ENCODE data around the gene TMPRSS2. TPM values are rescaled to one million over a fixed set of nuclear protein-coding genes. Genes with fewer than 3 reads are reported as not detected.

The TMPRSS2 gene
- total RNA-seq, 1 experiment from 2014 or later: not detected

DNA sequence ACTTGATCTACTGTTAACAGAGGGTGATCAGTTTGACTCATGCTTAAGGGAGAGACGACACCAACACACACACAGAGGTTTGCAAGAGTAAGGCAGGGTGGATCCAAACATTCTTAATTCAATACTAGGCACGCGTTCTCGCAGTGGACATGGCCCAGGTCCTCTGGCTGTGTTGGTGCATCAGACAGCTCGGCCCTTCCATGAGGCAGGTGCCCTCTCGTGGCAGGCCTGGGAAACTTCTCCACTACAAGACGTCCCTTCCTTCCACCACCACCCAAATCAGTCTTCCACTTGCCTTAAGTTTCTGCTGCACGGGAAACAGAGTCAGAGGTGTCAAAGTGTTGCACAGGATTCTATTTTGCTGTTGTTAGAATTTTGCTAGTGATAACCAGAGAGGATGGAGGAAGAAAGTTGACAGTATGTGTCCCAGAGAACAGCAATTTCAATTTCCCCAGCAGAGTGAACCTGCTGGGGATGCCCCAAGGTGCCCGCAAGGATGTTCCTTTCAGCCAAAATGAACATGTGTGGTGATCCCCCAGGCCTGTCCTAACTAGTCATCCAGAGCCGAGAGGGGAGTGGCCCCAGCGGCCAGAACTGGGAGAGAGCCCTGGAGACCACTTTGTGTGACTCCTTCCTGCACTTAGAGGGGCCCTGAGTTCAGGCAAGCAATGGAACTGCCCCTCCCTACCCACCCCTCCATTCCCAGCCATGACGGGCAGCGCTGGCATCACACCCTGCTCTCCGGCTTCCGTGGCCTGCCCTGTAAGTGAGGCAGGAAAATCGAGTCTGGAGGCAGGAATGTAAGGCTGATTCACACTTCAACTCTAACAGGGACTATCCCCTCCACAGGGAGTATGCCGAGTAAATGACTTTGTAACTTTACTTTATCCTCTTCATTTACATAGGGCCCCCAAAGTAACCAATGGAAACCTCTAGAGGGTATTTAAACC is 47.1 kb downstream of the TMPRSS2 start:
- in situ Hi-C loops (cut with HindIII; ENCODE audit: low sequenced_read_pairs): no loop called here
- DNase-seq (ENCODE audit: low spot score): peak; percentile 18

DNA sequence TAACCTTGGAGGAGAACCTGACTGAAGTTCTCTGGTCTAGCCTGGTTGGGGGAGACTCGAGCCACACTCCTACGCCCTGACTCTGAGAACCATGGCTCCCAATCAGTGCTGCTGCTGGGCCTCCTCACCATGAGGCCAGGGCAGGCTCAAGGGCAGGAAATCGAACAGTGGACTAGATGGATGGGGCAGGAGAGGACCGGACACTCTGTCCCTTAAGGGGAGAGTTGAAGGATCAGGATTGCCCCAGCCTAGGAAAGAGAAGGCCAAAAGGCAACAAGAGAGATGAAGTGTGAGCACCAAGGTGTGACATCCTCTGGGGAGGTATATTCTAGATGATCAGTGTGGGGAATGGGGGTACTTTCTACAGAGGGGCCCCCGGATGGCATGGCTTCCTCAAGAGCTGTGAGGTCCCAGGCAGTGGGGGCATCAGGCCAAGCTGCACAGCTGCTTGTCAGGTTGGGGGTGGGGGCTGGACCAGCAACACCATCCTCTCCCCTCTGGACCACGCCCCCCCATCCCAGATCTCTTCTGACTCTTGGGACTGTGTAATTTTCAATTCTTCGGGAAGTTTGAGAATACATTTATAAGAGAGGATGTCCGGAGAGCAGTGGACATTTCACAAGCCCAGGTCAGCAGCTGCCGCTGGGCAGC is 47.9 kb downstream of the TMPRSS2 start:
- in situ Hi-C loops (cut with HindIII; ENCODE audit: low sequenced_read_pairs): no loop called here
- DNase-seq (ENCODE audit: low spot score): no peak

DNA sequence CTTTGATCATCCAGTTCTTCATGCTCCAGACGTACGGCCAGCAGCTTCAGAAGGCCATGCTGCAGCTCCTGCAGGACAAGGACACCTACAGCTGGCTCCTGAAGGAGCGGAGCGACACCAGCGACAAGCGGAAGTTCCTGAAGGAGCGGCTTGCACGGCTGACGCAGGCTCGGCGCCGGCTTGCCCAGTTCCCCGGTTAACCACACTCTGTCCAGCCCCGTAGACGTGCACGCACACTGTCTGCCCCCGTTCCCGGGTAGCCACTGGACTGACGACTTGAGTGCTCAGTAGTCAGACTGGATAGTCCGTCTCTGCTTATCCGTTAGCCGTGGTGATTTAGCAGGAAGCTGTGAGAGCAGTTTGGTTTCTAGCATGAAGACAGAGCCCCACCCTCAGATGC is 49.4 kb downstream of the TMPRSS2 start:
- DNase-seq (ENCODE audit: low spot score): no peak
- in situ Hi-C loops (cut with HindIII; ENCODE audit: low sequenced_read_pairs): no loop called here

DNA sequence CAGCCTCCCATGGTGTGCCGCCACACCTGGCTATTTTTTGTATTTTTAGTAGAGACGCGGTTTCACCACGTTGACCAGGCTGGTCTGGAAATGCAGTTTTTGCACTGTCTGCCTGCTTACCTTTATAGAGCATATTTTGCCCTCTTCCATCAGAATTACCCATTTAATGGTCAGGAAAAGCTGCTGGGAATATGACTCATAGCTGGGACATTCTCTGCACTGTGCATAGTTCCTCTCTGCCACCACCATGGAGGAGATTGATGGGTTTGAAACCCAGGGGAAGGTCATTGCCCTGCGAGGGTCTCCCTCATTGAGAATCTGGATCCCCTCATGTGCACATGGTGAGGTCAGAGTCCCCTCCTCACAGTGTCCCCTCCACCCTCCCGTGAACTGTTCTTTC is 49.8 kb downstream of the TMPRSS2 start:
- DNase-seq (ENCODE audit: low spot score): no peak
- in situ Hi-C loops (cut with HindIII; ENCODE audit: low sequenced_read_pairs): no loop called here

DNA sequence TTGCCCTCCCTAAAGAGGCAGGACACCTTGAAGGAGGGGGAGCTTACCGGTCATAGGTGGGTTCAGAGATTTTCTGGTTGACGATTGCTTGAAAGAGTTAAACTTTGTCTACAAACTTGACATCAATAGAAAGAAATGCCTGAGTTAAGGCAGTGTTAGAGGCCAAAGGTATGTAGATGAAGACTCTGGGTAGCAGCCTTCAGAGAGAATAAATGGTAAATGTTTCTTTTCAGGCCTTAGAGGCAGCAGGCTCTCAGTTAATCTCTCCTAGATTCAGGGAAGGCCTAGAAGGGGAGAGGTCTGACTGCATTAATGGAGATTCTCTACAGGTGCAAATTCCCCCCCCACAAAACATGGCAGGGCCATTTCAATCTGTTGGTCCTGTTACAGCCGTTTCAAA is 54.2 kb downstream of the TMPRSS2 start:
- in situ Hi-C loops (cut with HindIII; ENCODE audit: low sequenced_read_pairs): no loop called here
- no peak for DNase-seq (ENCODE audit: low spot score)

DNA sequence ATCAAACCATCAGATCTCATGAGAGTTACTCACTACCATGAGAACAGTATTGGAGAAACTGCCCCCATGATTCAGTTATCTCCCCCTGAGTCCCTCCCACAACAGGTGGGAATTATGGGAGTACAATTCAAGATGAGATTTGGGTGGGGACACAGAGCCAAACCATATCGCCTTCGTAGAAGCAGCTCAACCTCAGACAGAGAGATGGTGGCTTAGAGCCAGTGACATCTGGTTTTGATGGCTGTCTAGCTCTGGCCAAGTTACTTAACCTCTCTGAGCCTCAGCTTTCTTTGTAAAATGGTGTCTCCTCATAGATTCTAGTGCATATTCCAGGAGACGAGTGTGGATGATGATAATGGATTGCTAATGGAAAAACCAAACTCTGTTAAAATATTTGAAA is 54.8 kb downstream of the TMPRSS2 start:
- no peak for DNase-seq (ENCODE audit: low spot score)
- in situ Hi-C loops (cut with HindIII; ENCODE audit: low sequenced_read_pairs): no loop called here

DNA sequence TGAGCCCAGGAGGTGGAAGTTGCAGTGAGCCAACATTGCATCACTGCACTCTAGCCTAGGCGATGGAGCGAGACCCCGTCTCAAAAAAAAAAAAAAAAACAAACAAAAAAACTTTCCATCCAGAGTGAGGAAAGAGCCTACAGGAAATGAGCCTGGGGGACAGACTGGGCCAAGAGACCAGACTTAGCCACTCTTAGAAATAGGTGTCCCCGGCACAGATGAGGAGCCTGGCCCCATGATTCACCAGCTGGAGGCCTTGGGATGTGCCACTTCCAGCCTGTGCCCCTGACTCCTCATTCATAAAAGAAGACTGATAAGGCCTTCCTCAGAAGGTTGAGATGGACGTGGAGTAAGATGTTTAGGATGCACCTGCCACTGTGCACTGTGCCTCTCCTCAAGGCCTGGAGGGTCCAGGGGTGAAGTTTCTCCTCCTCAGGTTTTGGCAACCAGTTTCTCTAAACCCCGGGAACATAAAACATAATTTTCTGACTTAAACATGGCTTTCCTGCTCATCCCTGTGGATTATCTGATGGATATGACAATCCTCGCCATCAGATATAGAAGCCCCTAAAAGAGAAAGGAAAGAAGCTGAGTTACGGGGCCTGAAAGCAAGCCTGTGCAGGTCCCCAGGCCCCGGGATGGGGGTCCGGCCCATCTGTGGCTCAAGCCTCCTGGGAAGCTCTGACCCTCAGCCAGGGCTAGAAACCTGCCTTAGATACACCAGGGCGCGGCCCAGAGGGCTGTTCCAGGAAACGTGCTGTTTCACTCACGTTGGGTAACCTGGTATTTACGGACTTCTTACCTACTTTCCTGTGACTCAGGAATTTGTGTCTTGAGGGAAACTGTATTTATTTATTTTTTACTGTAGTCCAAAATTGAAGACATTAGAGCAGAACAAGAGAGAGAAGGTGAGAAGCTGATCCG is 55.9 kb downstream of the TMPRSS2 start:
- DNase-seq (ENCODE audit: low spot score): no peak
- in situ Hi-C loops (cut with HindIII; ENCODE audit: low sequenced_read_pairs): no loop called here

DNA sequence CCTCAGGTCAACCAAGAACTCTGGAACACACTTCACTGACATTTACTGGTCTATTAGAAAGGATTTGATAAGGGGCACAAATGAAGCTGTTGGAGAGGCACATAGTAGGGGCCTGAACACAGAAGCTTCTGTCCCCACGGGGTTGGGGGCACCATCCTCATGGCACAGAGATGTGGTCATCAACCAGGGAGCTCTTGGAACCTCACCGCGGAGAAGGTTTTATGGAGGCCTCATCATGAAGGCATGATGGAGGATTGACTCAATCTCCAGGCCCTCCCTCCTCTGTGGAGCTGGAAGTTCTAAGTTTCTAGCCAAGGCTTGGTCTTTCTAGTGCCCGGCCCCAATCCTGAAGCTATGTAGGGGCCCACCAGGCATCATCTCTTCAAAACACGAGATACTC is 58.3 kb downstream of the TMPRSS2 start:
- no peak for DNase-seq (ENCODE audit: low spot score)
- in situ Hi-C loops (cut with HindIII; ENCODE audit: low sequenced_read_pairs): no loop called here

DNA sequence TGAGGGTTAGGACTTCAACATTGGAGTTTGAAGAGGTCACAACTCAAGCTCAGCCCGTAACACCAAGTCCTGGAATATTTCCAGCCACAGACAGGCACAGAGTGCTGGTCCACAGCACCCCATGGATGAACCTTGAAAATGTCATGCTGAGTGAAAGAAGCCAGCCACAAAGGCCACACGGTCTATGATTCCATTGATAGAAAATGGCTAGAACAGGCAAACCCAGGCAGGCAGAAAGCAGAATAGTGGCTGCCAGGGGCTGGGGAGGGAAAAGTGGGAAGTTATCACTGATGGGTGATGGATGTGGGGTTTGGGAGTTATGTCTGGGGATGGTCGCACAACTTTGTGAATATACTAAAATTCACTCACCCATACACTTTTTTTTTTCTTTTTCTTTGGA is 60.6 kb downstream of the TMPRSS2 start:
- in situ Hi-C loops (cut with HindIII; ENCODE audit: low sequenced_read_pairs): no loop called here
- no peak for DNase-seq (ENCODE audit: low spot score)

DNA sequence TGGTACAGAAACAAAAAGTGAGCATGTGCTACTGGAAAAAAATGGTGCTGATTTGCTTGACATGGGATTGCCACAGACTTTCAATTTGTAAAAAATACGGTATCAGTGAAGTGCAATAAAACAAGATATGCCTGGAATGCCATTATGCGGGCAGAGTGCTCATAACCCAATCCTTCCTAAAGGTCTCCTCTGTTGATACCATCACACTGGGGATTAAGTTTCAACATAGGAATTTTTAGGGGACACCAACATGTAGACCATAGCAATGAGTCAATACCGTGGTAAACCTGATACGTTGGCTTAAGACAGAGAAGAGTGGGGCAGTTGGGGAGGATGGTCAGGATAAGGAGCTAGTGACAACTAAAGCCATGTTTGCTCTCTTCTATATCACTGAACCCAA is 61.4 kb downstream of the TMPRSS2 start:
- in situ Hi-C loops (cut with HindIII; ENCODE audit: low sequenced_read_pairs): no loop called here
- DNase-seq (ENCODE audit: low spot score): no peak

DNA sequence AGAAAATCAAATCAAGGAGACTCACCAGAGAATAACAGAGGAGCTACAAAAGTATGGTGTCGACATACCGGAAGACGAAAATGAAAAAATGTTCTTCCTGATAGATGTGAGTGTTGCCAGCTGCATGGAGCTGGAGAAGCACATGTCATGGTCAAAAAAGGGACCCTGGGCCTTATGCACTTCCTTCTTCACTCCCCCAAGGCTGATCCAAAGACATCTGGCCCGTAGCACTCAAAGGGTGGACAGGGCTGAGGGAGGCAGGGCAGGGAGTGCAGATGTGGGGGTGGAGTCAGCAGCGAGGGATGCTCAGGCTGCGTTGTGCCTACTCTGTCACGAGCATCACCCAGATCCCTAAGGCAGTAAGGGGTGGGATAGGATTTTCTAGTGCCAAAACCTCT is 62.5 kb downstream of the TMPRSS2 start:
- in situ Hi-C loops (cut with HindIII; ENCODE audit: low sequenced_read_pairs): no loop called here
- no peak for DNase-seq (ENCODE audit: low spot score)

DNA sequence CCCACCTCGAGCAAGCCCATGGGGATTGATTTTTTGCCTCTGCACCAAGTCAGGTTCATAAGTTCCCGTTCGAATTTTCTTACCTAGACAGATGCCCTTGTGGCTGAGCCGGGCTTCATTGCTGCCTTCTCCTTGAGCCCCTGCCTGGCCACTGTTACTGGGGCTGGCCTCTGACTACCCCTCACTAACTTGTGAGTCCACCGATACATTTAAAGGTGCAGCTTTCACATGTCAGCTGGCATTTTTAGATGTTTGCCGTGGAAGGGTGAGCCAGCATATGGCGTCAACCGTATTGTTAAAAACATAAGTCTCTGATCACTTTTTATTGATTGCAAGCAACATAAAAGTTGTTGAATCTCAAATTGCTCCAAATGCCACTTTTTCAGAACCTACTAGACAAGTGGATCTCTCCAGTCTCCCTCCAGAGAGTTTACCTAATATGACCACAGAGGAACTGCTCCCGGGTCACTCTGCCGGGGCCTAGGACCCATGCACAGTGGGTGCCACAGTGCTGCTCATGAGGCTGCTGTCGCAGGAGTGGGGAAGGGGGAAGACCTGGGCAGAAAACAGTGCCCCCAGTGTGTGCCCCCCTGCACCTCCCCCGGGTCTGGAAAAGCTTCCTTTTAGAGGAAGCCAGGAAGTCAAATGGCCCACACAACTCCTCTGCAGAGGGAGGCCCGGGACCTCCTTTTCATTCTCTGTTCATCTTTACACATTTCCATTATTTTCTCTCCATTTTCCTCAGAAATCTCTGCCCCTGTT is 63.1 kb downstream of the TMPRSS2 start:
- in situ Hi-C loops (cut with HindIII; ENCODE audit: low sequenced_read_pairs): no loop called here
- no peak for DNase-seq (ENCODE audit: low spot score)

DNA sequence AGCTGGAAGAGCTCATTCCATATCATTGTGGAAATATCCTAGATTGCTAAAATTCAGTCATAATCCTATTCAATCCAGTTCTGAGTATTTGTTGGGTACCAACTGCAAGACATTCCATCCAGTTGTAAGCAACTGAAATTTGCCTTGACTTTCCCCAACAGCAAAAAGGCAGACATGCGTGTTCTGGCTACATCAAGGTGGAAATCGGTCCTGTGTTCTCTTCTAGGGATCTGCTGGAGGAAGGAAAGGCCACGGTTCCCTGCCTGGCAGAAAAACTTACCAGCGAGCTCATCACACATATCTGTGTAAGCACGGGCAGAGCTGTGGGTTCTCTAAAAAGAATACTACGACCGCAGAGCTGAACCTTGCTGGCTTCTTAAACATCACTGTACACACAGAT is 64.4 kb downstream of the TMPRSS2 start:
- DNase-seq (ENCODE audit: low spot score): no peak
- in situ Hi-C loops (cut with HindIII; ENCODE audit: low sequenced_read_pairs): no loop called here

DNA sequence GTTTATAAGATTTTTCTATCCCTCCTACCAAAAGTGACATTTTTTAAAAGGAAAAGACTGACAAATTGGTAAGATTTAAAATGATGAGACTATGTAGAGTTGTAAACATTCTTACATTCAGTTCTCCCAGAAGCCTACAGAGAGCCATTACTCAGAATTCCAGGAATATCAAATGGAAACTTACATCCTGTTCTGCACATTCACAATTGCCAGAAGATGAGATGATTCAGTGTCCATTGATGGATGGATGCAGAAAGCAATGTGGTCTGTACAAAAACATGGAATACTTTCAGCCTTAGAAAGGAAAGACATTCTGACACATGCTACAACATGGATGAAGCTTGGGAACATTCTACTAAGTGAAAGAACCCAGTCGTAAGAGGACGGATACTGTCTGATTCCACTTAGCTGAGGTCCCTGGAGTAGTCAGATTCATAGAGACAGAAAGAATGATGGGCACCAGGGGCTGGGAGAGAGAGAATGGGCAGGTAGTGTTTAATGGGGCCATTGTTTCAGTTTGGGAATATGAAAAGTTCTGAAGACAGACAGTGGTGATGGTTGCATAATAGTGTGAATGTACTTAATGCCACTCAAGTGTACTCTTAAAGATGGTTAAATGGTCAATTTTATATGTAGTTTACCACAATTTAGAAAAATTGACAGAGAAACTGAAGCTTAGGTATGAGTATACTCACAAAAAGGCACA is 65.3 kb downstream of the TMPRSS2 start:
- DNase-seq (ENCODE audit: low spot score): no peak
- in situ Hi-C loops (cut with HindIII; ENCODE audit: low sequenced_read_pairs): no loop called here

DNA sequence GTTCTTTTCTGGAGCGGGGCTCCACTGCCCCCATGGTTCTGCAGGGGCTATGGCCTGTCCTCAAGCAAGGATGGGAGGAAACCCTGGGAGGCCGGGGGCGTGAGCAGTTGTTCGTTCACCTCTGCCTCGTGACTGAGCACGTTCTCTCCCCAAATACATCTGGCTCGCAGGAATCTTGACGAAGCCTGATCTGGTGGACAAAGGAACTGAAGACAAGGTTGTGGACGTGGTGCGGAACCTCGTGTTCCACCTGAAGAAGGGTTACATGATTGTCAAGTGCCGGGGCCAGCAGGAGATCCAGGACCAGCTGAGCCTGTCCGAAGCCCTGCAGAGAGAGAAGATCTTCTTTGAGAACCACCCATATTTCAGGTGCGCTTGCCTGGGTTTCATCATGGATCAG is 66.4 kb downstream of the TMPRSS2 start:
- no peak for DNase-seq (ENCODE audit: low spot score)
- in situ Hi-C loops (cut with HindIII; ENCODE audit: low sequenced_read_pairs): no loop called here

DNA sequence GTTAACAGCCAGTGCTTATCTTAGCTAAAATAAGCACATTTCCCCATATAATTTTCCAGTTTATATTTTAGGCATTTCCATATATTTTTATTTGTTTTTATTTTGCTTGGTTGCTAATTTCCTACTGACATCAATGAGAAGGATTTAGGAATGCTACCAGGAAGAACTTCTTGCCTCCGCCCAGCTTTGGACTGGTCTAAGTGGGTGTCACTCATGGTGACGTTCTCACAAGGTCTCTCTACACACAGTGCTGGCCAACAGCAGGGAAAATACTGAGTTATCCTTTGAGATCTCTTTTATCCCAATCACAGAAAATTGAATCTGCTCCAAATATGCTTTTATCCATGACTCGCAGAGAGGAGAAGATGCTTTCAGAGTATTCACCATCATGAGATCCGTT is 68.7 kb downstream of the TMPRSS2 start:
- in situ Hi-C loops (cut with HindIII; ENCODE audit: low sequenced_read_pairs): no loop called here
- DNase-seq (ENCODE audit: low spot score): no peak

DNA sequence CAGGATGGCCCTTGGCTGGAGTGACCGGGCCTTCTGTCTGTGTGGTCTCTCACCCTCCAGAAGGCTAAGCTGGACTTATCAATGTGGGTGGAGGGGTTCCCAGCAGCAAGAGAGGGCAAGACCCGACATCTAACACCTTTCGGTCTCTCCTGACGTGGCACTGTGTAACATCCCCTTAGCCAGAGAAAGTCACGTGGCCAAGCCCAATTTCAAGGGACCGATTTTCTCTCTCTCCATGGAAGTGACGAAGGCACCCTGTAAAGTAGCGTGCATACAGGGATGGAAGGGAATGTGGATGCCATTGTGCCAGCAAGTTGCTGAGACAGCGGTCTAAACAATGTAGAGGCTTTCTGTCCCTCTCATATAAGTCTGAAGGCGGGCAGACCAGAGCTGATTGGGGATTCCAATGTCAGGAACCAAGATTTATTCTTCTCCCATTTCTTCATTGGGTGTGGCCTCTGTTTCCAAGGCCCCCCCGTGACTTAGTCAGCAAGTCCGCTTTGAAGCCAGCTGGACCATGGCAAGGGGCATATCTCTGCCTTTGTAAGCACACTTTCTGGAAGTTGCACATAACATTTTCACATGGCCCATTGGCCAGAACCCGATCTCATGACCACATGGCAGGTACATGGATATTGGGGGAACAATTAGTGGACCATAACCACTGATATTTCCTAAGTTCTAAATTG is 69.4 kb downstream of the TMPRSS2 start:
- no peak for DNase-seq (ENCODE audit: low spot score)
- in situ Hi-C loops (cut with HindIII; ENCODE audit: low sequenced_read_pairs): no loop called here

DNA sequence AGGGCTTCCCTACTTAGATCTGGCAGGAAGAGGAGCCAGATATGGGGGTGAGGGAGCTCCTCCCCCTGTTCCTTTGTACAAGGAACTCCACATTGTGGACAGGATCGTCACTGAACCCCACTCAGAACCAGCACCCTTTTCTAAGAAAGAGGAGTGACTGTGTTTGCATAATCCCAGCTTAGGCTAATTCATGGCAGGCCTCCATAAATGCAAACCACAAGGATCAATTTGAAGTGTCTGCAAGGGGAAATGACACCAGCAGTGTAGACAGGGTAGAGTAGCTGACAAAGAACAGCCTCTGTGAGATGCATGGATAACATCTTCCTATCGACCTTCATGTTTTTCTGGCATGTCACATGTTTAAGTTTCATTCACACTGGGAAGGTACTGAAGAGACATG is 70.2 kb downstream of the TMPRSS2 start:
- DNase-seq (ENCODE audit: low spot score): no peak
- in situ Hi-C loops (cut with HindIII; ENCODE audit: low sequenced_read_pairs): no loop called here
